T-helper 2 cell treated with Interferon-gamma antibody and Interleukin-4, amounts not matched to agents 100 ng/mL and 5 ng/mL, for 36 hours (primary cell): ENCODE results near the gene CCDC183. TPM values are rescaled to one million over a fixed set of nuclear protein-coding genes. Genes with fewer than 3 reads are reported as not detected.

ENCODE experiments used
- intact Hi-C: fragments of 100-400 bp; cut with micrococcal nuclease; formaldehyde crosslinking; loops from one replicate; pipeline ENCODE4 v1.15.1; 2023
- total RNA-seq: library from RNA; stranded (reverse); gene quantifications from 2 replicates; pipeline ENCODE4 v1.2.3, GENCODE V29; 2022

Gene CCDC183
- total RNA-seq, 1 donor from 2014 or later: 0.20 TPM

DNA sequence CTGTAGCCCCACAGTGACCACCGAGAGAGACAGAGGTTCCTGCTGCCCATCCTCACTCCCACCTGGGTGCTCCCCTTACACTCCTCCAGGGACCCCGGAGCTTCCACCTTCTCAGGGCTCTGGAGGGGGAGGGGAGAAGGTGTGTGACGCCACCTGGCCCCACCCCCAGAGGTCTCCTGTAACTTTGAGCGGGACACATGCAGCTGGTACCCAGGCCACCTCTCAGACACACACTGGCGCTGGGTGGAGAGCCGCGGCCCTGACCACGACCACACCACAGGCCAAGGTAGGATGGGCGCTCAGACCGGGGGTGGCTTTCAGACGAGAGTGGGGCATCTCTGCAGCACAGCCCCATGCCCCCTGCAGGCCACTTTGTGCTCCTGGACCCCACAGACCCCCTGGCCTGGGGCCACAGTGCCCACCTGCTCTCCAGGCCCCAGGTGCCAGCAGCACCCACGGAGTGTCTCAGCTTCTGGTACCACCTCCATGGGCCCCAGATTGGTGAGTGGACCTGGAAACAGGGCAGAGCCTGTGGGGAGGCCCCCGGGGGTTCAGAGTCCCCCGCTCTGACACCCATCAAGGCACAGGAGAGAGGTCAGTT is 60.5 kb downstream of the CCDC183 start:
- intact Hi-C loops: no loop called here

DNA sequence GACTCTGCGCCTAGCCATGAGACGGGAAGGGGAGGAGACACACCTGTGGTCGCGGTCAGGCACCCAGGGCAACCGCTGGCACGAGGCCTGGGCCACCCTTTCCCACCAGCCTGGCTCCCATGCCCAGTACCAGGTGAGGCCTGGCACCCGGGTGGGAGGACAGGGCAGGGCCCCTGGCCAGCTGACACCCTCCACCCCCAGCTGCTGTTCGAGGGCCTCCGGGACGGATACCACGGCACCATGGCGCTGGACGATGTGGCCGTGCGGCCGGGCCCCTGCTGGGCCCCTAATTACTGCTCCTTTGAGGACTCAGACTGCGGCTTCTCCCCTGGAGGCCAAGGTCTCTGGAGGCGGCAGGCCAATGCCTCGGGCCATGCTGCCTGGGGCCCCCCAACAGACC is 61.0 kb downstream of the CCDC183 start:
- intact Hi-C loops: no loop called here

Other genes starting within 250 kb of the CCDC183 start
- gene EGFL7, start 133.4 kb upstream of the CCDC183 start, total RNA-seq: 0.66 and 0.80 TPM in 2 replicates
- gene AGPAT2, start 108.9 kb upstream of the CCDC183 start, total RNA-seq: 33.1 and 35.4 TPM in 2 replicates
- 1.1 and 1.3 TPM in 2 replicates for gene DIPK1B, start 83.8 kb upstream of the CCDC183 start, total RNA-seq
- 0.34 TPM in 1 of 2 replicates, not detected in the other for gene LCN10, start 53.4 kb upstream of the CCDC183 start, total RNA-seq
- gene LCN6, start 47.8 kb upstream of the CCDC183 start, total RNA-seq: not detected in 2 replicates
- not detected in 2 replicates for gene LCN8, start 38.1 kb upstream of the CCDC183 start, total RNA-seq
- not detected in 2 replicates for gene LCN15, start 31.8 kb upstream of the CCDC183 start, total RNA-seq
- gene TMEM141, start 5.0 kb upstream of the CCDC183 start, total RNA-seq: 34.7 and 36.9 TPM in 2 replicates
- gene RABL6, start 11.6 kb downstream of the CCDC183 start, total RNA-seq: 115 and 116 TPM in 2 replicates
- gene AJM1, start 46.1 kb downstream of the CCDC183 start, total RNA-seq: 3.9 and 4.0 TPM in 2 replicates
- gene PHPT1, start 53.1 kb downstream of the CCDC183 start, total RNA-seq: 109 and 111 TPM in 2 replicates
- gene MAMDC4, start 56.0 kb downstream of the CCDC183 start, total RNA-seq: 15.4 and 18.3 TPM in 2 replicates
- 308 and 309 TPM in 2 replicates for gene EDF1, start 70.0 kb downstream of the CCDC183 start, total RNA-seq
- gene TRAF2, start 90.2 kb downstream of the CCDC183 start, total RNA-seq: 49.0 TPM in 2 replicates
- 104 and 109 TPM in 2 replicates for gene FBXW5, start 148.4 kb downstream of the CCDC183 start, total RNA-seq
- 2.3 and 4.1 TPM in 2 replicates for gene C8G, start 148.9 kb downstream of the CCDC183 start, total RNA-seq
- gene LCN12, start 155.9 kb downstream of the CCDC183 start, total RNA-seq: 2.3 and 2.8 TPM in 2 replicates
- 6.5 and 6.7 TPM in 2 replicates for gene PTGDS, start 181.2 kb downstream of the CCDC183 start, total RNA-seq
- gene LCNL1, start 186.7 kb downstream of the CCDC183 start, total RNA-seq: 0.16 and 0.20 TPM in 2 replicates
- 71.4 and 74.5 TPM in 2 replicates for gene PAXX, start 196.1 kb downstream of the CCDC183 start, total RNA-seq
- 0.91 TPM in 2 replicates for gene CLIC3, start 200.2 kb downstream of the CCDC183 start, total RNA-seq
- gene ABCA2, start 231.9 kb downstream of the CCDC183 start, total RNA-seq: 27.8 and 30.6 TPM in 2 replicates
- 0.41 and 0.84 TPM in 2 replicates for gene FUT7, start 235.8 kb downstream of the CCDC183 start, total RNA-seq
- gene NPDC1, start 249.8 kb downstream of the CCDC183 start, total RNA-seq: 15.5 and 17.0 TPM in 2 replicates